Panc1 (cell line): ENCODE measurements around the gene TJP1. TPM values are rescaled to one million over a fixed set of nuclear protein-coding genes. Genes with fewer than 3 reads are reported as not detected.

Experiments used
- ATAC-seq: fragments of 200-7000 bp; cut with Tn5 transposase; 2 replicates; pipeline ENCODE4 v1.9.1; 2020; ENCODE audit warnings: mild to moderate bottlenecking, moderate library complexity
- BruUV-seq: library from RNA; stranded (reverse); fragments of 400-500 nt; replicated peaks from 2 replicates; lab custom pipeline; 2021; lab: Mats Ljungman, UMichigan
- CTCF ChIA-PET: fragments of 300-600 bp; sonication (Branson Sonifier 250); formaldehyde crosslinking; loops from one replicate; lab custom pipeline; 2022; ENCODE audit warnings: antibody characterized with exemption; lab: Charles Lee
- POLR2A ChIA-PET: fragments of 300-600 bp; sonication (Branson Sonifier 250); formaldehyde crosslinking; loops from one replicate; lab custom pipeline; 2022; ENCODE audit warnings: antibody characterized with exemption; lab: Charles Lee
- DNase-seq: peaks from one replicate; pipeline ENCODE4 v3.0.0-alpha.2; 2010; ENCODE audit warnings: low read depth, low spot score
- H3K27ac ChIP-seq: 2 replicates; pipeline ENCODE4 v1.5.1; 2011; ENCODE audit warnings: mild to moderate bottlenecking, low read length, inconsistent platforms
- H3K27me3 ChIP-seq: fragments of 200-500 bp; sonication (Bioruptor generic); 2 replicates; pipeline ENCODE4 v1.6.0; 2014; ENCODE audit warnings: low read length, inconsistent platforms; ENCODE audit not compliant: control insufficient read depth, insufficient read depth
- H3K36me3 ChIP-seq: fragments of 200-500 bp; sonication (Bioruptor generic); 2 replicates; pipeline ENCODE4 v1.5.1; 2014; ENCODE audit warnings: inconsistent platforms, mild to moderate bottlenecking, low read length, moderate library complexity; ENCODE audit not compliant: control insufficient read depth, insufficient read depth
- H3K4me1 ChIP-seq: 2 replicates; pipeline ENCODE4 v1.5.1; 2011; ENCODE audit warnings: inconsistent platforms, mild to moderate bottlenecking, low read length, moderate library complexity; ENCODE audit not compliant: control insufficient read depth, insufficient read depth
- H3K4me3 ChIP-seq, 2 experiments: 2 replicates each; pipeline ENCODE4 v1.5.1; 2011 to 2012; ENCODE audit warnings: low read depth in 2 of 2, low read length in 2 of 2, mild to moderate bottlenecking in 2 of 2, inconsistent platforms in 1 of 2, moderate library complexity in 1 of 2
- H3K9me3 ChIP-seq: fragments of 200-500 bp; sonication (Bioruptor generic); 2 replicates; pipeline ENCODE4 v1.5.1; 2014; ENCODE audit warnings: low read depth, mild to moderate bottlenecking, inconsistent platforms, low read length, moderate library complexity; ENCODE audit not compliant: control insufficient read depth, insufficient read depth
- POLR2AphosphoS5 ChIP-seq: IDR thresholded peaks from 2 replicates; pipeline ENCODE4 v1.6.1; 2012; ENCODE audit warnings: mild to moderate bottlenecking, low read depth, low read length, moderate library complexity
- SIN3A ChIP-seq: IDR thresholded peaks from 2 replicates; pipeline ENCODE4 v1.6.1; 2012; ENCODE audit warnings: low read depth, mild to moderate bottlenecking, low read length, moderate library complexity, borderline replicate concordance; ENCODE audit not compliant: insufficient read depth
- TCF7L2 ChIP-seq: IDR thresholded peaks from 2 replicates; pipeline ENCODE4 v1.6.1; 2011; ENCODE audit warnings: mild to moderate bottlenecking, low read depth, low read length, inconsistent platforms
- in situ Hi-C: cut with HindIII; loops from 2 replicates; pipeline ENCODE4 v1.10.0; 2016; ENCODE audit warnings: low sequenced_read_pairs, low pct_unique_long_range_greater_than_20kb
- intact Hi-C: fragments of 100-400 bp; cut with micrococcal nuclease; formaldehyde crosslinking; loops from one replicate; pipeline ENCODE4 v1.10.0; 2022; ENCODE audit not compliant: unreplicated experiment
- total RNA-seq: library from RNA; stranded (reverse); gene quantifications from one replicate; pipeline ENCODE4 v1.2.1, GENCODE V29; 2021; ENCODE audit not compliant: unreplicated experiment
- TF ChIP-seq, protein P1 (sequence below), 2 experiments: IDR thresholded peaks; 2 replicates each; pipeline ENCODE4 v1.6.1; 2011 to 2012; ENCODE audit warnings: low read depth in 2 of 2, control low read depth in 1 of 2, low read length in 1 of 2, mild to moderate bottlenecking in 1 of 2, moderate library complexity in 1 of 2; ENCODE audit not compliant: insufficient read depth in 1 of 2
- TF ChIP-seq, protein P2 (sequence below): fragments of 450-650 bp; IDR thresholded peaks from 2 replicates; pipeline ENCODE4 v1.5.1; 2017; ENCODE audit warnings: mild to moderate bottlenecking

The TJP1 gene
- total RNA-seq, 1 experiment from 2014 or later, result 79.1 TPM

GRCh38 chr15:29840054-29840453 is 17.8 kb upstream of the TJP1 start:
- DNase-seq, result no peak
- ChIA-PET CTCF (no interaction called here), POLR2A (no interaction called here)
- TF ChIP-seq POLR2AphosphoS5 (no peak), SIN3A (no peak), TCF7L2 (no peak)
- TF ChIP-seq, protein P1, sequence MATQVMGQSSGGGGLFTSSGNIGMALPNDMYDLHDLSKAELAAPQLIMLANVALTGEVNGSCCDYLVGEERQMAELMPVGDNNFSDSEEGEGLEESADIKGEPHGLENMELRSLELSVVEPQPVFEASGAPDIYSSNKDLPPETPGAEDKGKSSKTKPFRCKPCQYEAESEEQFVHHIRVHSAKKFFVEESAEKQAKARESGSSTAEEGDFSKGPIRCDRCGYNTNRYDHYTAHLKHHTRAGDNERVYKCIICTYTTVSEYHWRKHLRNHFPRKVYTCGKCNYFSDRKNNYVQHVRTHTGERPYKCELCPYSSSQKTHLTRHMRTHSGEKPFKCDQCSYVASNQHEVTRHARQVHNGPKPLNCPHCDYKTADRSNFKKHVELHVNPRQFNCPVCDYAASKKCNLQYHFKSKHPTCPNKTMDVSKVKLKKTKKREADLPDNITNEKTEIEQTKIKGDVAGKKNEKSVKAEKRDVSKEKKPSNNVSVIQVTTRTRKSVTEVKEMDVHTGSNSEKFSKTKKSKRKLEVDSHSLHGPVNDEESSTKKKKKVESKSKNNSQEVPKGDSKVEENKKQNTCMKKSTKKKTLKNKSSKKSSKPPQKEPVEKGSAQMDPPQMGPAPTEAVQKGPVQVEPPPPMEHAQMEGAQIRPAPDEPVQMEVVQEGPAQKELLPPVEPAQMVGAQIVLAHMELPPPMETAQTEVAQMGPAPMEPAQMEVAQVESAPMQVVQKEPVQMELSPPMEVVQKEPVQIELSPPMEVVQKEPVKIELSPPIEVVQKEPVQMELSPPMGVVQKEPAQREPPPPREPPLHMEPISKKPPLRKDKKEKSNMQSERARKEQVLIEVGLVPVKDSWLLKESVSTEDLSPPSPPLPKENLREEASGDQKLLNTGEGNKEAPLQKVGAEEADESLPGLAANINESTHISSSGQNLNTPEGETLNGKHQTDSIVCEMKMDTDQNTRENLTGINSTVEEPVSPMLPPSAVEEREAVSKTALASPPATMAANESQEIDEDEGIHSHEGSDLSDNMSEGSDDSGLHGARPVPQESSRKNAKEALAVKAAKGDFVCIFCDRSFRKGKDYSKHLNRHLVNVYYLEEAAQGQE (IDR thresholded peaks at IDR 0.05; ENCODE audit: insufficient read depth in 1 of 2, low read depth in 2 of 2, low read length in 1 of 2), result no peak
- TF ChIP-seq, protein P2, sequence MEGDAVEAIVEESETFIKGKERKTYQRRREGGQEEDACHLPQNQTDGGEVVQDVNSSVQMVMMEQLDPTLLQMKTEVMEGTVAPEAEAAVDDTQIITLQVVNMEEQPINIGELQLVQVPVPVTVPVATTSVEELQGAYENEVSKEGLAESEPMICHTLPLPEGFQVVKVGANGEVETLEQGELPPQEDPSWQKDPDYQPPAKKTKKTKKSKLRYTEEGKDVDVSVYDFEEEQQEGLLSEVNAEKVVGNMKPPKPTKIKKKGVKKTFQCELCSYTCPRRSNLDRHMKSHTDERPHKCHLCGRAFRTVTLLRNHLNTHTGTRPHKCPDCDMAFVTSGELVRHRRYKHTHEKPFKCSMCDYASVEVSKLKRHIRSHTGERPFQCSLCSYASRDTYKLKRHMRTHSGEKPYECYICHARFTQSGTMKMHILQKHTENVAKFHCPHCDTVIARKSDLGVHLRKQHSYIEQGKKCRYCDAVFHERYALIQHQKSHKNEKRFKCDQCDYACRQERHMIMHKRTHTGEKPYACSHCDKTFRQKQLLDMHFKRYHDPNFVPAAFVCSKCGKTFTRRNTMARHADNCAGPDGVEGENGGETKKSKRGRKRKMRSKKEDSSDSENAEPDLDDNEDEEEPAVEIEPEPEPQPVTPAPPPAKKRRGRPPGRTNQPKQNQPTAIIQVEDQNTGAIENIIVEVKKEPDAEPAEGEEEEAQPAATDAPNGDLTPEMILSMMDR, result no peak
- no peaks in the 10 kb centered on the region for H3K4me1 ChIP-seq
- no TSS peak for BruUV-seq
- no peak overlapping the region for H3K27ac ChIP-seq
- no peak for ATAC-seq
- no peaks in the 10 kb centered on the region for H3K9me3 ChIP-seq
- no peaks in the 10 kb centered on the region for H3K36me3 ChIP-seq
- in situ Hi-C loops (no loop called here), intact Hi-C loops (no loop called here)
- H3K4me3 ChIP-seq, result no peak overlapping the region
- H3K27me3 ChIP-seq, result no peaks in the 10 kb centered on the region; the same call in 1 of the 2 replicates

DNA sequence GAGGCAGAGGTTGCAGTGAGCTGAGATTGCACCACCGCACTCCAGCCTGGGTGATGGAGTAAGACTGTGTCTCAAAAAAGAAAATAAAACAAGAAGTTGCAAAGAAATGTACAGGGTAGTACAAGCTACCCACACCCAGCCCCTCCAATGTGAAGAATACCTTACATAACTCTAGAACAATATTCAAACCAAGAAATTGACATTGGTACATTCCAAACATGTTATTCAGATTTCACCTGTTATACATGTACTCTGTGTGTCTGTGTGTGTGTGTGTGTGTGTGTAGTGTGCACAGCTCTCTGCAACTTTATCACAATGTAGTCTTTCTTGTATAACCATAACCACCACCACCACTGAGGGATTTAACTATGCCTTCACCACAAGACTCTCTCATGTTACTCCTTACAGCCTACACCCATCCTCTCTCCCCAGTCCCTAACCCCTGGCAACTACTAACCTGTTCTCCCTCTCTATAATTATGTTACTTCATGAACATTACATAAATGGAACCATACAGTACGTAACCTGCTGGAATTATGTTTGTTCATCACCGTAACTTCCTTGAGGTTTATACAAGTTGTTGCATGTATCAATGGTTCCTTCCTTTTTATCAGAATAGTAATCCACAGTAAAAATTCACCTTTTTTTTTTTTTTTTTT is 16.2 kb upstream of the TJP1 start:
- Histone ChIP-seq H3K27ac (no peak overlapping the region), H3K36me3 (no peaks in the 10 kb centered on the region), H3K27me3 (no peaks in the 10 kb centered on the region; the same call in 1 of the 2 replicates), H3K9me3 (no peaks in the 10 kb centered on the region), H3K4me1 (no peaks in the 10 kb centered on the region), H3K4me3 (no peak overlapping the region)
- POLR2A ChIA-PET, result no interaction called here
- intact Hi-C loops (no loop called here), in situ Hi-C loops (no loop called here)
- DNase-seq (no peak), ATAC-seq (no peak)
- no peak for TF ChIP-seq POLR2AphosphoS5
- no peak for TF ChIP-seq SIN3A
- CTCF ChIA-PET, result no interaction called here
- BruUV-seq, result no TSS peak

DNA sequence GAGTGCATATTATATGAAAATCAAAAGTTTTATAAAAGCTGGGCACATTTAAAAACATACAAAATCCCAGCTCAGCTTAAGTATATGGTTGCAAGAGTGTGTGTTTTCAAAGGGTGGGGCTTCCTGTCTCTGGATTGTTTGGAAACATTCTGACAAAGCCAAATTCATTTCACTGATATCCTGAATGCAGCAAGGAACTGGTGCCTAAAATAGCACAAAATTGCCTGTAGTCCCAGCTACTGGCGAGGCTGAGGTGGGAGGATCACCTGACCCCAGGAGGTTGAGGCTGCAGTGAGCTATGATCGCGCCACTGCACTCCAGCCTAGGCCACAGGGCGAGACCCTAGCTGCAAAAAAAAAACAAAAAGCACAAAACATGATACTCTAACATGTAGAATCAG is 13.0 kb upstream of the TJP1 start:
- in situ Hi-C loops, result no loop called here
- Histone ChIP-seq H3K4me3 (no peak overlapping the region), H3K27ac (no peak overlapping the region), H3K9me3 (no peaks in the 10 kb centered on the region), H3K4me1 (no peaks in the 10 kb centered on the region), H3K27me3 (no peaks in the 10 kb centered on the region), H3K36me3 (no peaks in the 10 kb centered on the region)
- BruUV-seq, result no TSS peak
- POLR2A ChIA-PET, result no interaction called here
- intact Hi-C loops, result no loop called here
- CTCF ChIA-PET, result no interaction called here
- no peak for TF ChIP-seq TCF7L2
- no peak for TF ChIP-seq POLR2AphosphoS5
- TF ChIP-seq, protein P1 (IDR thresholded peaks at IDR 0.05; ENCODE audit: insufficient read depth in 1 of 2, low read depth in 2 of 2, low read length in 1 of 2), result no peak
- TF ChIP-seq SIN3A, result no peak
- TF ChIP-seq, protein P2, result no peak
- DNase-seq (no peak), ATAC-seq (no peak)
